Muscle of back (tissue), 11 donors: ENCODE results near the gene CLMP. TPM values are rescaled to one million over a fixed set of nuclear protein-coding genes. Genes with fewer than 3 reads are reported as not detected.
A peak's percentile ranks its signal among the peaks of the same experiment; 100 is the strongest.
"Not testable (repeated sequence)": the region's sequence is repeated elsewhere in the genome, so short reads cannot be mapped to it uniquely, and the experiment has no call there.

ENCODE experiments used
- DNase-seq, 3 donors: peaks; one replicate each; pipeline versions ENCODE4 v3.0.0 to v3.0.0-alpha.2; 2013
- polyA plus RNA-seq, 10 donors: library from polyadenylated mRNA; unstranded; fragments of 120-200 nt; gene quantifications; one replicate each; pipeline ENCODE4 v1.2.1, GENCODE V29; 2013; ENCODE audit not compliant: insufficient read length in 10 of 10

The CLMP gene
- polyA plus RNA-seq, 10 donors: 16.4 to 41.0 (median 20.3) TPM

DNA sequence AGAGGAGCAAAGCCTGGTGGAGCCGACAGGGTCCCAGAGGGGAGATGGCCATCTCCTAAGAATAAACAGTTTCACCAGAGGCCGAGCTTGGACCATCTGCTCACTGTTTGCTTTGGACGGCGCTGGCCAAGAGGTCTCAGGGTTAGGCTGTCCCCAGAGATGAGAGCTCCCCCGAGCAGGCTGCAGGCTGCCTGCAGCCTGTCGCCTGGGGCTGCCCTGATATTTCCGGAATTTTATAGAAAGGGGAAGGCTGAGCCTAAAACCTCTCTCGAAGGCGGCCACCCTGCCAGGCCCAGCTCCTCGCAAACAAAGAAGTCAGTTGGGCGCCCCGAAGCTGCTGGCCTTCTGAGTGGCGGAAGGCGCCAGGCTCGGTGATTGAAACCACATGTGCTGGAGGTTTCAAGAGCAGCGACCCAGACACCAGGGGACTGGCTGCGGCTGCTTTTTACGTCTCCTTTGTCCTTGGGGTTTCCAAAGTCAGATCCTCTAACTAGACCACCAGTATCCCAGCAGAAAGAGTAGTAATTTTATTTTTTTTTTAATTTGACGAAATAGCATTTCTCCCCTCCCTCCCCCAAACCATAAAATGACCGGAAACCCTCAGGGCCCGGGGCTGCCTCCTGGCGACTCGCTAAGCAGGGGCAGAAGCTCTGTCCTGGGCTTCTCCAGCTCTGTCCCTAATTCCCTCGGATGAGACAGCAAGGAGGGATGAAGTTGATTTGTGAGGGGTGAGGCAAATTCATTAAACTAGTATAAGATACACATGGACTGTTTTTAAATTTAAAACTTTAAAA lies 57.4 kb downstream of the CLMP start:
- peak; percentile 83 to 92 (median 85) for DNase-seq

DNA sequence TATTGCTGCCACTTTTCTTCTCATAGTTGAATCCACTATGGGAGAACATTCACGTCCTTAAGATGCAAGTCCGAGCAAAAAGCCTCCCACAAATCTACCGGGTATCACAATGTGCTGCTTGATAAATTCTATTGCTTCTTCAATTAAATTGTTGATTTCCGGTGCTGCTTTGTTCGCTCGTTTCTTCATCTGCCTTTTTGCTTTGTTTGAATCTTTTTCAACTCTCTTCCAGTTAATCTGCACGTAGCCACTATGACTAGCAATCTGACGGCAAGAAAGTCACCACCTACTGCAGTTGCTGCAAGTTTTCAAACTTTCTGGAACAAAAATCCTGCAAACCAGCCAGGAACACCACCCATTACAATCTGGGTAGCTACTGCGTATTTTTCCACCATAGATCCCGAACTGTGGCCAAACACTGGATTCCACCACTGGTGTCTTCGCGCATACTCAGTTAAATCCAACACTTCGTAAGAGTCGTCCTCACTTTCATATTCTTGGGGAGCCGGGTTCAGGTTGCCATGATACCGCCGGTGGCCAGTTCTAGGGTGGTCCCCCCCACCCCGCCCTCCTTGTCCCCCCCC lies 59.1 kb downstream of the CLMP start:
- DNase-seq: no peak

DNA sequence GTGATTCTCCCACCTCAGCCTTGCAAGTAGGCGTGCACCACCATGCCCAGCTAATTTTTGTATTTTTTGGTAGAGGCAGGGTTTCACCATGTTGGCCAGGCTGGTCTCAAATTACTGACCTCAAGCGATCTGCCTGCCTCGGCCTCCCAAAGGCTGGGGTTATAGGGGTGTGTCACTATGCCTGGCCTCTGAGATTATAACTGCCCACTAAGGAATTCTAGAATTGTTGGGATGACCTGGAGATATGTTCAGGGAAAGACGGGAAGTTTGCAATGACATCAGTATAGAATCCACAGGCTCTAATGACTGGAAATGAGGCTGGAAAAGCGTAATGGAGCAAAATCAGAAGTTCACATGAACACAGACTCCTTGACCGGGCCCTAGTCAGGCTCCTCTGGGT lies 62.2 kb downstream of the CLMP start:
- DNase-seq: no peak

DNA sequence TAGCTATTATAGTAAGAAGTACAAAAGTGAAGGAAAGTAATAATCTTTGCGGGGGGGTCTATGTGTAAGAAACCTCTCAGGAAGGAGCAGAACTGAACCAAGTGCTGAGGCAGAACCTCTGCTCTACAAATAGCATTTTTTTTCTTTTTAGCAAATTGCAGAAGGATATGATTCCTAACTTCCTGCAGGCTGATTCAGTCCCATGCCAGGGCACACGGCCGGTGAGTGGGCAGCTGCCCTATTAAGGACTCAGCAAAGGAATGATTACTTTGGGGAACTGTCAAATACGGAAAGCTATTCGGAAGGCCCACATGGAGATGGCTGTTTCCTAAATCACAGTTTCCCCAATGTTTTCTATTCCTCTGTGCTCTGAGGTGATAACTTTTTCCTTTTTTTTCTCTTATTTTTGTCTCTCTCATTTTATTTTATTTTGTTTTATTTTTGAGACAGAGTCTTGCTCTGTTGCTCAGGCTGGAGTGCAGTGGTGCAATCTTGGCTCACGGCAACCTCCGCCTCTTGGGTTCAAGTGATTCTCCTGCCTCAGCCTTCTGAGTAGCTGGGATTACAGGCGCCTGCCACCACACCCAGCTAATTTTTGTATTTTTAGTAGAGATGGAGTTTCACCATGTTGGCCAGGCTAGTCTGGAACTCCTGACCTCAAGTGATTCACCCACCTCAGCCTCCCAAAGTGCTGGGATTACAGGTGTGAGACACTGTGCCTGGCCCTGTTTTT lies 62.8 kb downstream of the CLMP start:
- DNase-seq: not testable (repeated sequence)

DNA sequence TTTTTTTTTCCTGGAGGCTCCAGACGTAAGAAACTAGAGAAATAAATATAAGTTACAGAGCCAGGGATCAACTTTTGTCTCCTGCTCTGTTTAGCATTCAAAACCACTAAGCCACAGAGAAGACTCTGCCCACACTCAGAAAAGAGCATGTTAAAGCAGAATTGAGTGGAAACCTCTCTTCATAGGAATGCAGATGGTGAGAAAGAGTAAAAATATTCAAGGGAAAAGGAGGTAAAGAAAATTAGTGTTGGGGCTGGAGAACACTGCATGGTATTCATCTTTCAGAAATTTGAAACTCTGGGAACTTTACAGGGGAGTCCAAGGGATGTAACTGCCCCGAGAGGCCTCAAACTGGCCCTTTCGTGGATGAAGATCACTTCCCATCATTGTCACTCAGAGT lies 65.1 kb downstream of the CLMP start:
- peak in 1 of 3 donors; percentile 66 for DNase-seq

DNA sequence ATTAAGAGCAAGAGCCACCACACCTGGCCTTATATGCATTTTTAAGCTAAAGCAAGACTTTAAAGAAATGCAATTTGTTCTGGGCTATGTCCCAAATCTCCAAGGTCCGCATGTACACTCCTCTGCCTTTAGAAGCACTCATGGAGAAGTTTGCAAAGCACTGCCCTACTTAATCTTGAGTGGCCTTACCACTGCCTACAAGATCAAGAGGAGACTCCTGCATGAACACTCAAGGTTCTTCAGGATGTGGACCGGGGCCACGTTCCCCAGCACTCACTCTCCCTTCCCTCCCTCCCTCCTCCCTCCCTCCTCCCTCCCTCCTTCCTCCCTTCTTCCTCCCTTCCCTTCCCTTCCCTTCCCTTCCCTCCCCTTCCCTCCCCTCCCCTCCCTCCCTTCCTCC lies 69.9 kb downstream of the CLMP start:
- DNase-seq: no peak

DNA sequence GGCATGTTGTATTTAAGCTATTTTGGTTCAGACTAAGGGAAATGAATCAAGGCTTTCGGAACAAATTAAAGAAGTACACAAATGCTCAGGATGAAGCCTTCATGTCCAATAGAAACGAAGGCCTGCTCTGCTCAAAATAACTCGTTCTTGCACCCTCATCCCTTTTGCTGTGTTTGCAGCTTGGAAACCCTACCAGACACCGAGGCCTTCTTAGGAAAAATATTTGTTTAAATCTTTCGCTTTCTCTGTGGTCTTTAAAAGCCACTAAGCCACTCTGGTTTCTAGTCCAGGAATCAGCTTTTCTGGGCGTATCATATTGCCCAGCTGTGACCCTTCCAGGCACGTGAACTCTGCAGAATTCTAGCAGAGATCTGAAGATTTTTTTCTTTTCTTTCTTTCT lies 72.2 kb downstream of the CLMP start:
- DNase-seq: no peak

DNA sequence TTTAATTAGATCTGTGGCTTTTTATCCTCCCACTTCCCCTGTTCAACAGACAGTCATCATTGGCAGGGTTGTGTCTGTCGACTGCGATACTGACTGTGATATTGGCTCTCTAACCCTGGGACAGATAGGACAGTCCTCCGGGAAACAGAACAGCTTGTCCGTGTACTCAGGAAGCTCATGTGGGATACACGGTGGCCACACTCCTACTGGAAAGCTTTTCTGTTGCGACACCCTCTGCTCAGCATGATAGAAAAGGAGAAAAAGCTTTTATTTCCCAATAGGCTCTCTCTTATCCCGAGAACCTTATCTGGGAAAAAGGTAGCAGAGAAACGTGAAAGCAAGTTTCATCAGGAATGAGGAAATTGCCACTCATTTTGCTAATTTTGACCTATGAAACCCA lies 72.7 kb downstream of the CLMP start:
- no peak for DNase-seq

DNA sequence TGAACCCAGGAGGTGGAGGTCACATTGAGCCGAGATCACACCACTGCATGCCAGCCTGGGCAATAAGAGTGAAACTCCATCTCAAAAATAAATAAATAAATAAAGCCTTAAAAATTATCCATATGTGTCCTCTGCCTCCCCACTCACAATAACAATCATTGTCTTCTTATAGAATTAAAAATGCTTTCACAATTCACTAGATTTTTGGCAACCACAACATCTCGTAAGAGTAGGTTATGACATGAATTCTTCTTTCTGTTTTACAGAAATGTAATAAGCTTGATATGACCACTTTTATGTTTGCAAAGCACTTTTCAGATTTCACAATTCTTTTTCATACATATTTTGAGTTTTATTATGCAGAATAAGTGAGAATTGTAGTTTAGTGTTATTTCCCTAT lies 78.6 kb downstream of the CLMP start:
- DNase-seq: no peak

DNA sequence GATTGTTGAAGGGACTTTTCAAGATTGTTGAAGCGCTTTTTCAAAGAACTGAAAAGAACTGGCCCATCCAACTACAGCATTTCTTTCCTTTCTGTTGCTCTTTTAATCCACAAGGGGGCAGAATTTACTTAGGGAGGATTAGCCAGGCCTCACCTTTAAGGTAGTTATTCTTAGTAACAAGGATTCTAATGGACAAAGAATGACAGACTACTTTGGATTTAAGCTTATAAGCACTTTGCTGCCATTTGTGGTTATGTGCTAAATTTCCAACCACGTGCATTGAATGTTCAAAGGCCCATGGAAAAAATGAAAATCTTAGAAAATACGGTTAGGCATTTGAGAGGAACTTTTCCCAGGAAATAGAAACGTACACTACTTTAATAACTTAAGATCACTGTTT lies 83.6 kb downstream of the CLMP start:
- peak in 2 of 3 donors; percentile 41 to 61 for DNase-seq

DNA sequence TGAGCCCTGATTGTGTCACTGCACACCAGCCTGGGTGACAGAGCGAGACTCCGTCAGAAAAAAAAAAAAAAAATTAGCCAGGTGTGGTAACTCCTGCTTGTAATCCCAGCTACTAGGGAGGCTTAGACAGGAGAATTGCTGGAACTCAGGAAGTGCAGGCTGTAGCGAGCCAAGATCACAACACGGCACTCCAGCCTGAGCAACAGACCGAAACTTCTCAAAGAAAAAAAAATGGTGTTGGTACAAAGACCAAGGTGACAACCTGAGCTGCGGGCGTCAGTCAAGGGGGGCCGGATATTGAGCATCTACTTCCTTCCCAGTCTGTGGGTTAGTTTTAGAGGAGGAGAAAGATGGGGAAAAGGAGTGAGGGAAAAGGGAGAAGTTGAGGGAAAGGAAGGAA lies 84.7 kb downstream of the CLMP start:
- no peak for DNase-seq

DNA sequence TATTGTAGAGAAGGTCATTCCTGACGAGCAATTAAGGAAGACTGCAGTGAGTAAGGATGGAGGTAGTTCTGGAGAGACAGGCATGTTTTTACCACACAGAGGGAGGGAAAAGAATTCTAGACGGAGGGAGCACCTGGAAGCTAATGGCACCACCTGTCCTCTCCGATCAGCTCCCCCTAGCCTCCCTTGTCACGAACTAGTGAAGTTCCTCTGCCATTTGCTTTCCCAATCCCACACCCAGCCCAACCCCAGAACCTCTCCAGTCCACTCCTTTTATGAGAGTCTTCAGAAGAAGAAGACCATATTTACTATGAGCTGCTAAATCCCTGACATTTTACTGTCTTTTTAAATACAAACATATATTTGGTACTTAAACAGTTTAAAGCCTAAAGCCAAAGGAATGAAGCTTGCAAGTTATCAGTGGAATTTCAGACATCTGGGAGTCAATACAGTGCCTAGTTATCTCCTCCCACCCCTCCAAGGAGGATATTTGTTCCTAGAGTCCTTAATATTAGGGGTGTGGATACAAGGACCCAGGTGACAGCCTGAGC lies 87.0 kb downstream of the CLMP start:
- DNase-seq: no peak

DNA sequence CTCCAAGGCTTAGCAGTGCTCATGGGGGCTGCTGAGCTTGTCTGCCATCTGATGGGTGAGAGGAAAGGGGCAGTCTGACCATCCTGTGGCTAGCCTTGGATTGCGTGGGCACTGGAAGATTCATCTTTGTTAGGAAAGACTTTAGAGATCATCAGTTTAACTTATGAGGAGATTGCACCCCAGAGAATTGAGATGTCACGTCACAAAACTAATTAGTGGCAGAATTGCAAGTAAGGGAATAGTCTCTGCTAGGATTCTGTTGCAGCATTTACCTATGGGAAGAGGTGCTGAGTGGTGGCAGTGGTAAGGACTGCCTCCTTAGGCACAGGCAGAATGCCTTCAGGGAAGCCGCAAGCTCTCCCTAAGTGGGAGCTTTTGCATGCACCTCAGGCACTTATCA lies 90.4 kb downstream of the CLMP start:
- no peak for DNase-seq

DNA sequence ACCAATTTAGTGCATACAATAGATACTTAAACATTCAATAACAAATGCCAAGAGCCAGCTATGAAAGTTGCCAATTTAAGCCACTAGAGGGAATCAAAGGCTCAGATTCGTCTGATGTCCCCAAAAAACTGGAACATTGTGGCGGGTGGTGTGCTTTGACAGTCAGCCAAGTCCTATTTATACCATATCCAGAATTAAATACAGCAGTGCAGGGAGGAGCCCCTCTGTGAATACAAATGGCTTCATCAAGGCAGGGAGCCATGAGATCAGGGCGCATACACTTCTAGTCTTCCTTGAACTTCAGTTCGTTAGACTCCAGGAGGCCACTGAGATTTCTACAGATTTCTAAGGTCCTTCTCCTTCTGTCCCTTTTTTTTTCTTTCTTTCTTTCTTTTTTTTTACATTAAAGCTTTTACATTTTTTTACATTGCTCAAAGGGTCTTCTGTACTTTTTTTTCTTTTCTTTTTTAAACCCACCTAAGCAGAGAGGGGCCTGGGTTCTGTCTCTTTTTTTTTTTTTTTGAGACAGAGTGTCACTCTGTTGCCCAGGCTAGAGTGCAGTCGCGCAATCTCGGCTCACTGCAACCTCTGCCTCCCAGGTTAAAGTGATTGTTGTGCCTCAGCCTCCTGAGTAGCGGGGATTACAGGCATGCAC lies 91.6 kb downstream of the CLMP start:
- DNase-seq: peak; percentile 86 to 90 (median 87)

DNA sequence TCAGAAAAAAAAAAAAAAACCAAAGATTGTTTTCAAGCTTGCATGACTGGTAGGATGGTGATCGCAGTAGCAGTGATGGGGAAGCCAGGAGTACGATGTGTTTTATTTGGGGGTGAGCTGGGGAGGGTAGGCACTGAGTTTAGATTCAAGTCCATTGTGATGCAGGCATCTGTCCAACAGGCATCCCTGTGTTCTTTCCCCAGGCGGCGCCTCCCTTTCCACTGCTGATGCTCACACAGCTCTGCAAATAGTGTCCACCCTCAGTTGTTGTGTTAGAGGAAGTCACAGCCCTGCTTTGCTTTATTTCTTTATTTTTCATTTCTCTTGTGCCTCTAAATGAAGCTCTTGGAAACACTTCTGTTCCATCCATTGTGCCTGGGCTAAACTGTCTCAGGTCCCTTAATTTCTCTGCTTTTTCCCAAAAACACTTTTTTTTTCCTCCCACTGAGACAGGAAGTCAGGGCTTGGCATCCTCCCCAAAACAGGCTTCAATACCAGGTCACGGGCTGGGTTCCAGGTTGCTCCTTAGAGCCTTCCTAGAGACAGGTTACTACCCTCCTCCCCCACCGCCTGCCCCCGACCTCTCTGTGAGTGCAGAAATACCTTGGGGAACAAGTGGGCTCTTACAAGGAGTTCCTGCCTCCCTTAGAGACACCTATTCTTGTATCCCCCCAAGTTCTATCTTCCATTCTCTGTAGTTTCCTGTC lies 94.5 kb downstream of the CLMP start:
- peak in 1 of 3 donors; percentile 65 for DNase-seq

DNA sequence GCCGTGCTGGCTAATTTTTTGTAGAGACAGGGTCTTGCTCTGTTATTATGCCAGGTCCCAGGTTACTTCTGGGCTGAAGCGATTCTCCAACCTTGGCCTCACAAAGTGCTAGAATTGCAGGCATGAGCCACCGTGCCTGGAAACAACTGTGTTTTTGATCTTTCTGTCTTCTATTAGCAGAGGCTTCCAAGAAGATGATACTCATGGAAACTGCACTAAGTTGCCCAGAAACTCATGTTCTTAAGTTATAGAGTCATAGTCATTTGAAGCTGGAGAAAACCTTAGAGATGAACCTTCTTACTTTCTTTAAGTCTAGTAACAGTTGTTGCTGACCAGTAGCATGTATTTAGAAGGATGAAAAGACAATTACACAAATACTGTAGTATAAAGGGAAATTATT lies 96.1 kb downstream of the CLMP start:
- DNase-seq: peak in 1 of 3 donors; percentile 51

DNA sequence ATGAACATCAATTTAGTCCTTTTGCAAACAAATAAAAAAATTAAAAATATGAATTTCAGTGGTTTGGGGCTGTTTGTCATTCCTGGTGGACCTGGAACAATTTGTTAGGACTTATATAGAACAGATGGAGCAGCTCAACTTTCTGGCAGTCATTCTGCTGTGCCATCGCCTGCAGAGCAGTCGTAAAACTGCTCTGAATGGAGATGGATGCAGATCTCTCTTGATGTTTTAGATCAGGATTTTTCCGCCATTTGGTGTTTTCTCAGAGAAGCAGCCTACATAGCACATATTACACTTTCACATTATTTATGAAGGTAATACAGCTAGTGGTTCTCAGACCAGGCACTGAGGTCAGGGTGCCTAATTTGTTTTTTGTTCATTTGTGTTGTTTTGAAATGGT lies 101.3 kb downstream of the CLMP start:
- DNase-seq: no peak

DNA sequence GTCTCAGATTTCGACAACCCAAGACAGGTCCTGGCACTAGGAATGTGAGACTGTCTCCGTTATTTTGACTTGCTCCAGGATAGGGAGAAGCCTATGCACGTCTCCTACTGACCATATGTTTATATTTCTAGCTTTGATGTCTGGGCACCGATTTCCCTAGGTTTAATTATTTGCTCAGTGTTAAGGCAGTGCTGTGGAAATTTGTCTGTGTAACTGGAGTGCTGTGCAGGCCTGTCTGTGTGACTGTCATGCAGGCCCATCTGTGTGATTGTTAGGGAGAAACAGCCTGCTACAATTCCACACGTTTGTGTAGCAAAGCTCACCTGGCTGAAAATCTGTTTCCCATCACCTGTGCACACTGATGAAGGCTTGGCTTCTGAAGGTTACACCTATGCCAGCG lies 103.5 kb downstream of the CLMP start:
- DNase-seq: no peak

DNA sequence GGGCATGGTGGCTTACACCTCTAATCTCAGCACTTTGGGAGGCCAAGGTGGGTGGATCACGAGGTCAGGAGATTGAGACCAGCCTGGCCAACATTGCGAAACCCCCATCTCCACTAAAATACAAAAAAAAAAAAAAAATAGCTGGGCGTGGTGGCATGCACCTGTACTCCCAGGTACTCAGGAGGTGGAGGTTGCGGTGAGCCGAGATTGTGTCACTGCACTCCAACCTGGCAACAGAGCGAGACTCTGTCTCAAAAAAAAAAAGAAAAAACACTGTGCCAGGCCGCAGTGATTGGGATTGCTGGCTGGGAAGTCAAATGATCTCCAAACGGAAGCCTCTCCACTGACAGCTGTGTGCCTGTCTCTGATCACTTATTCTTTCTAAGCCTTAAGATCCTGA lies 104.9 kb downstream of the CLMP start:
- not testable (repeated sequence) for DNase-seq

DNA sequence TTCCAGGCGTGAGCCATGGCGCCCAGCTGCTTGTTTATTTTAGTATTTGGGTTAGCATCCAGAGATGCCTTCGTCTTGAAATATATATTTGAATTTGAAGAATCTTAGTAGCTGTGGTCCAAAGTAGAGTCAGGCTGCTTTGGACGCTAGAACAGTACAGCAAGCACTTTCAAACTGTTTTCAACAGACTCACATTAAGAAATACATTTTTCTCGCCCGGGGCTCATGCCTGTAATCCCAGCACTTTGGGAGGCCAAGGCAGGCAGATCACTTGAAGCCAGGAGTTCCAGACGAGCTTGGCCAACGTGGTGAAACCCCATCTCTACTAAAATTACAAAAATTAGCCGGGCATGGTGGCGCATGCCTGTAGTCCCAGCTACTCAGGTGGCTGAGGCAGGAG lies 106.2 kb downstream of the CLMP start:
- DNase-seq: not testable (repeated sequence)

DNA sequence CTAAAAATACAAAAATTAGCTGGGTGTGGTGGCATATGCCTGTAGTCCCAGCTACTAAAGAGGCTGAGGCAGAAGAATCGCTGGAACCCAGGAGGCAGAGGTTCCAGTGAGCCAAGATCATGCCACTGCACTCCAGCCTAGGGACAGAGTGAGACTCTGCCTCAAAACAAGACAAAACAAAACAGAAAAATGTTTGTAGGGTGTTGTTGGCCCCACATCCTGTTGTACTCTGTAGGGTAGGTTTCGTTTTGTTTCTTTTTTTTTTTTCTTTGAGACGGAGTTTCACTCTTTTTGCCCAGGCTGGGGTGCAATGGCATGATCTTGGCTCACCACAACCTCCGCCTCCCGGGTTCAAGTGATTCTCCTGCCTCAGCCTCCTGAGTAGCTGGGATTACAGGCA lies 107.4 kb downstream of the CLMP start:
- DNase-seq: not testable (repeated sequence)
